GM21447 (cell line): Measurements from ENCODE around the gene NEU4.
"Not testable (repeated sequence)": the region's sequence is repeated elsewhere in the genome, so short reads cannot be mapped to it uniquely, and the experiment has no call there.

ENCODE experiments used
- ATAC-seq: cut with Tn5 transposase; IDR thresholded peaks from one replicate; pipeline ENCODE4 v1.9.1; 2021; ENCODE audit not compliant: unreplicated experiment

The NEU4 gene, protein sequence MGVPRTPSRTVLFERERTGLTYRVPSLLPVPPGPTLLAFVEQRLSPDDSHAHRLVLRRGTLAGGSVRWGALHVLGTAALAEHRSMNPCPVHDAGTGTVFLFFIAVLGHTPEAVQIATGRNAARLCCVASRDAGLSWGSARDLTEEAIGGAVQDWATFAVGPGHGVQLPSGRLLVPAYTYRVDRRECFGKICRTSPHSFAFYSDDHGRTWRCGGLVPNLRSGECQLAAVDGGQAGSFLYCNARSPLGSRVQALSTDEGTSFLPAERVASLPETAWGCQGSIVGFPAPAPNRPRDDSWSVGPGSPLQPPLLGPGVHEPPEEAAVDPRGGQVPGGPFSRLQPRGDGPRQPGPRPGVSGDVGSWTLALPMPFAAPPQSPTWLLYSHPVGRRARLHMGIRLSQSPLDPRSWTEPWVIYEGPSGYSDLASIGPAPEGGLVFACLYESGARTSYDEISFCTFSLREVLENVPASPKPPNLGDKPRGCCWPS

DNA sequence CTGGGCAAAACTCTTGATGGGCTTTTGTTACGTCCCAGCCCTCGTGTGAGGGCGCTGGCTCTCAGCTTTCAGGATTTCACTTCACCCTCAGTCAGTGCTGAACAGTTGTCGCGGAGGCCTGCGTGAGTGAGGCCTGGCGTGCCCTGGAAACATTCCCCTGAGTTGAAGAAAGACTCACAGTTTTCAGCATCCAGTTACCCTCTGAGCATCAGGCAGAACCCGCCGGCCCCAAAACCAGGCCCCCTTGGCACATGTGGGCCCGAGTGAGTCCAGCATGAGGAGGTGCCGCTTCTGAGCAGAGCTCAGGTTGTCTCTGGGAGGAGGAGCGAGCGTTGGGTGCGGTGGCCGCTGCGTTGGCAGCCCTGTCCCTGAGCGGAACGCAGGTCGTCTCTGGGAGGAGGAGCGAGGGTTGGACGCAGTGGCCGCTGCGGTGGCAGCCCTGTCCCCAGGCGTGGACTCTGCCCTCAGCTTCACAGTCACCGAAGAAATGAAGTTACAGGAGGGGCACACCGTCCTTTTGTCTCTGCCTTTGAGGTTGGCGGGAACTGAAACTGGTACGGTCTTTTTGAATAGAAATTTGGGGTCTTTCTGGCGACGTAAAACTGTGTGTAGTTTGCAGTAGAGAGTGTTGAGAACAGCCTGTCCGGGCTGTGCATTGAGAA is at the start of gene NEU4:
NEU4 (plus strand) TSS at position 473 of the 662 bp plus-strand sequence. CDS start 5,292 bp downstream, outside the sequence.
- no peak for ATAC-seq

DNA sequence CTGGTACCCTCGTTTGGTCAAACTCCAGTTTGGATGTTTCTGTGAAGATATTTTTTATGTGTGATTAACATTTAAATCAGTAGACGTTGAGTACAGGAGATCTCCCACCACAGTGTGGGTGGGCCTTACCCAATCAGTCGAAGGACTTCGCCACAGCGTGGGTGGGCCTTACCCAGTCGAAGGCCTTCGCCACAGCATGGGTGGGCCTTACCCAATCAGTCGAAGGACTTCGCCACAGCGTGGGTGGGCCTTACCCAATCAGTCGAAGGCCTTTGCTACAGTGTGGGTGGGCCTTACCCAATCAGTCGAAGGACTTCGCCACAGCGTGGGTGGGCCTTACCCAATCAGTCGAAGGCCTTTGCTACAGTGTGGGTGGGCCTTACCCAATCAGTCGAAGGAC is 49.1 kb upstream of the NEU4 start:
- ATAC-seq: not testable (repeated sequence)

DNA sequence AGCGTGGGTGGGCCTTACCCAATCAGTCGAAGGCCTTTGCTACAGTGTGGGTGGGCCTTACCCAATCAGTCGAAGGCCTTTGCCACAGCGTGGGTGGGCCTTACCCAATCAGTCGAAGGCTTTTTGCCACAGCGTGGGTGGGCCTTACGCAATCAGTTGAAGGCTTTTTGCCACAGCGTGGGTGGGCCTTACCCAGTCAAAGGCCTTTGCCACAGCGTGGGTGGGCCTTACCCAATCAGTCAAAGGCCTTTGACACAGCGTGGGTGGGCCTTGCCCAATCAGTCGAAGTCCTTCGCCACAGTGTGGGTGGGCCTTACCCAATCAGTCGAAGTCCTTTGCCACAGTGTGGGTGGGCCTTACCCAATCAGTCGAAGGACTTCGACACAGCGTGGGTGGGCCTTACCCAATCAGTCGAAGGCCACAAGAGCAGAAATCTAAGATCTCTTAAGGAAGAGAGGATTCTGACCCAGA is 48.7 kb upstream of the NEU4 start:
- ATAC-seq: no peak

DNA sequence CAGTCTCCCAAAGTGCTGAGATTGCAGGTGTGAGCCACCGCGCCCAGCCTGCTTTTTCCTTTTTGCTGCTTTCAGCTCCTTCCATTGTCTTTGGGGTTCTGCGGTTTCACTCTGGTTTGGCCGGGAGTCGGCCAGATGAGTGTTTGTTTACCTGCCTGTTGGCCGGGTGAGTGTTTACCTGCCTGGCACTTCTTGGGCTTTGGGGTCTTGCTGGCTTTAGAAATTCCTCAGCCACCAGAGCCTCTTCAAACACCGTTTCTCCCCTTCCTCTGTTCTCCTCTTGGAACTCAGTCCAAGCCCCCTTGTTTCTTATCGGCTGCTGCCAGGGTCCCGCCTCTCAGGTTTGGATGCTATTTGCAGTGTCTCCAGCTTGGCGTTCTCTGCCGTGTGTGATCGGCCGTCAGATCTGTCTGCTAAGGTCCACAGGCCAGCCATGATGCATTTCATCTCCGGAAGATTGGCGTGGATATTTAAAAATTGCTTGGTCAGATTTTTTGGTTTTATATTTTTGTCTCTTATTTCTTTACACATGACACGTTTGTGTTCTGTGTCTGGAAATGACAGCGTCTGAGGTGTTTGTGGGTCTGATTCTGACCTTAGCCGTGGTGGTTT is 46.6 kb upstream of the NEU4 start:
- ATAC-seq: no peak

DNA sequence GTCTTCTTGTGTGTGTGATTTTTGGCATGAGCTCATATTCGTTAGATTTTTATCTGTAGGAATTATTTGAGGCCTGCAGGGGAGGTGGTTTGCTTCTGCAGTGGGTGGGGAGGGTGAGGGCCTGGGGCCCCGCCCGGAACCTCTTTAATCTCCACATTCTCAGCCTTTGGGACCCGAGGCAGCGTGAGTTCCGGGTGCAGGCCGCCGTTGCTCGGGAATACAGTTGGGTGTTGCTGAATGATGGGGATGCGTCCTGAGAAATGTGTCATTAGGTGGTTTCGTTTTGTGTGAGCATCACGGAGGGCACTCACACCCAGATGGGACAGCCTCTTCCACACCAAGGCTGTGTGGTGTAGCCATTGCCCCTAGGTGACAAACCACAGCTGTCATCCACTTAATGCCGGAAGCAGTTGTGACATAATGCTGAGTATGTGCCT is 46.0 kb upstream of the NEU4 start:
- ATAC-seq: no peak

DNA sequence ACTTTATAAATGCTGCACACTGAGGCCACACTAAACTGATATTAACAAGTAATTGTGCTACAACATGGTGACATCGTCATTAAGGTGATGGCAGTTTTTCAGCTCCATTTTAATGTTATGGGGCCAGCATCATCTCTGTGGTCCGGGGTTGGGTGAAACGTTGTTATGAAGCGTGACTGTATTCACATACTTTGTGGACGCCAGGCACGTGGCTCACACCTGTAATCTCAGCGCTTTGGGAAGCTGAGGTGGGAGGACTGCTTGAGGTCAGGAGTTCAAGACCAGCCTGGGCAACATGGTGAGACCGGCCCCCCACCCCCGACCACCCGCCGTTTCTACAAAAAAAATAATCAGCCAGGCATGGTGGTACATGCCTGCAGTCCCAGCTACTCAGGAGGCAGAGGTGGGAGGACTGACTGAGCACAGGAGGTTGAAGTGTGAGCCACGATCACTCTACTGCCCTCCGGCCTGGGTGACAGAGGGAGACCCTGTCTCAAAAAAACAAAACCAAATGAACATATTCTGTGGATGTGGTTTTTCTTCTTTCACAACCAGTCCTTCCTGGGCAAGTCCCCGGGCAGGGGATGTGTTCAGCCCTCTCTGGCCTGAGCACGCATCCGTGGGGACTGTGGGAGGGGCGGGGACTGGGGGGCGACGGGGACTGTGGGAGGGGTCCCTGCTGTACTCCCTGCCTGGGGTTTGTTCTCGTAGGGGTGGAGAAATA is 45.3 kb upstream of the NEU4 start:
- no peak for ATAC-seq

DNA sequence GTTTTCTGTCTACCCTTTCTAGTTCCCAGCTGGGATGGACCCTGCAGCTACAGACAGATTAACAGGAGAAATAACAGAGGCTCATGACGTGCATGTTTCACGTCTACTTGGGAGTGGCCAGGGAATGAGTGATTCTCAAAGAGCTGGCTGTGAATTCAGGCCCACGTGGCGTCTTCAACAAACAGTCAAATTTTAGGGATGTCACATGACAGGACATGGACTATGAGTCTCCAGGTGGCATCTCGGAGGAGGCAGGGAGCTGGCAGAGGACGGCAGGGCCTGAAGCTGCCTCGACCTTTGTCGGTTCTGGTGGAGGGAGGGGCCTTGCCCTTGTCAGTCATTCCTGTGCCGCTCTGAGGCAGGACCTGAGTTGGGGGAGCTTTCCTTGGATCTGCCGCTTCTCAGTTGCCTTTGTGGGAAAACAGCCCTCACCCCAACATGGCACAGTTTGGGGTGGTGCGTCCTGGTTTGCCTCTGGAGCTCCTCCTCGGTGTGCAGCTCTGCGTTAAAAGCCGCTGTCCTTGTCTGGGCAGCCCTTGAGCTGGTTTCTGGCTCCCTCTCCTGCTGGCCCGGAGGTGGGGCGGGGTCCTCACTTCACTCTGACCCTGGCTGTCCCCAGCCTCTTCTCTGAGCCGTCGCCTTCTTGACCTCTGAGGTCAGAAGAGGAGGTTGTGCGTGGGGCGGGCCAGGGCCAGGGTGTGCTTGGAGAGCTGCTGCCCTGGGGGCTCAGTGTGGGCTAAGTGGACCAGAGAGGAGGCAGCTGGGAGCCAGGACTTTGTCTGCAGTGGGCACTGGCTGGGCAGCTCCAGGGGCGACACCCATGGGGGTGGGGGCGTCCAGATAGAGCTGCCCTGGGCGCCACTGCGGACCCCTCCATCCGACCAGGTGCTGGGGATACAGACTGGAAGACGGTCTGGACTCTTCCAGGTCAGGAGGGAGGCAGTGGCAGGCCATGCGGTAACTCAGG is 44.4 kb upstream of the NEU4 start:
- no peak for ATAC-seq

DNA sequence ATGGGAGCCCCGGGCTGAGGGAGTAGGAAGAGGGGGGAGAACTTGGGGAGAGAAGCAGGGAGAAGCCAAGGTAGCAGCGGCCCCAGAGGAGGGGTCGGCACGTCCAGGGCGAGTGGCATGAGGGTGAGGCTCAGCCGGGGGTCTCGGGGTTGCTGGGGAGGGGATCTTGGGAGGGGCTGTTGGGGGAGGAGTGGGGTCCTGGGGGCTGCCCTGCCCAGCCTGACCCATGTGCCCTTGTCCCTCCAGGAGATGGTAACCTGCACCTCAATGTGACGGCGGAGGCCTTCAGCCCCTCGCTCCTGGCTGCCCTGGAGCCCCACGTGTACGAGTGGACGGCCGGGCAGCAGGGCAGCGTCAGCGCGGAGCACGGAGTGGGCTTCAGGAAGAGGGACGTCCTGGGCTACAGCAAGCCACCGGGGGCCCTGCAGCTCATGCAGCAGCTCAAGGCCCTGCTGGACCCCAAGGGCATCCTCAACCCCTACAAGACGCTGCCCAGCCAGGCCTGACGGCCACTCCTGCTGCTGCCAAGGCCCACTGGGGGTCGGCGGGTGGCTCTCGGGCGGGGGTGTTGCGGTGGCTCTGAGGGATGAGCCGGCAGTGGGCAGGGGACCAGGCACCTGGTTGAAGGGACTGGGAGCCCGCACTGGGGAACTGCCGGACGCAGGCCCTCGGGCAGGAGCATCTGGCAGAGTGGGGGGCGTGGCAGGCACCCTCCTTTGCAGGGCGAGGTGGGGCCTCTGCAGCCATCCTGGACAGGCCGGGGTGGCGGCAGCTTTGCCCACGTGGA is 41.3 kb upstream of the NEU4 start:
- no peak for ATAC-seq

DNA sequence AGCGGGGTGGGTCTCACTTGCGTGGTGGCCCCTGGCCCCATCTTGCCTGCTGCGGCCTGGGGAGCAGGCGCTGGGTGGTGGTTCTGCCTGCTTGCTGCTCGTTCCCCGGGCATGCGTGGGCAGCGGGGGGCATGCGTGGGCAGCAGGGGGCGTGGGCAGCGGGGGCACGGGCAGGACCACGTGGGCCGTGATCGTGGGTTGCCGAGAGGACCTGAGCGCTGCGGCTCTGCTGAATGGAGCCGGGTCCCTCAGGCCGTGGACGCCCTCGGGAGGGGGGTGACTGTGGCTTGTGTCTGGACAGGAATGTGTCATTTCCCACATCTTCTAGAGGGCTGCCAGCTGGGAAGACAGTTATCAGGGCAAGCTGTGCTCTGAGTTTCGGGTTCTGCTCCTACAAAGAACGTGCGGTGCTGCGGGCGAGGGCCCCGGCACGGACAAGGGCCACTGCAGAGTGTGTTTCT is 40.7 kb upstream of the NEU4 start:
- ATAC-seq: no peak

DNA sequence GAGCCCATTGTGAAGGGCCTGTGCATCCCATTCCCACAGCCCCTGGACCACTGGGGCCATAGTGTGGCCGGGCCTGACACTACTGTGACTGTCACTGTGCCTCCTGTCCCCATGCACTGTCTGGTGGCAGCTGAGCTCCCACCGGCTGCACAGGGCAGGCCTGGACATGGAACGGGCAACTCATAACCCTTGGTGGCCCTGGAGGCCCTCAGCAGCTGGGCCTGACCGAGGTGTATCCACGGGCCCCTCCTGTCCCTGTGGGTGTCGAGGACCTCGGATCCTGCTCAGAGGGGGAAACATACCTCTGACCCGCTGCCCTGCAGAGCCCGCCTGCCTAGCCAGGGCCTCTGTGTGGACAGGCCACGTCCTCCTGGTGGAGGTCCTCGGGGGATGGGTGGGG is 40.1 kb upstream of the NEU4 start:
- no peak for ATAC-seq

DNA sequence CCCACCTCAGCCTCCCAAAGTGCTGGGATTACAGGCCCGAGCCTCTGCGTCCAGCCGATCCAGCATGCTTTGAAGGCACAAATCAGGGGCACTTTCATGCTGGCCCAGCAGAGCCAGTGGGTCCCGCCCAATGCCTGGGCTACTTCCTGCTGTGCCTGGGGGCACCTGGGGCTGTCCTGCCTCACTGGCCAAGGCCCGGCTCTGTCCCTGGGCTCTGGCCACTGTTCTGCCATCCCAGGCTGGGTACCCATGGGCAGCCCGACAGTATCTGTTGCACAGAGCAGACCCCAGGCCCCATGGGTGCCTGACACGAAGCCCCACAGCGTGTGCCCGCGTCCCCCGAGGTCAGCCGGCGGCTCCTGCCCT is 39.2 kb upstream of the NEU4 start:
- ATAC-seq: no peak

DNA sequence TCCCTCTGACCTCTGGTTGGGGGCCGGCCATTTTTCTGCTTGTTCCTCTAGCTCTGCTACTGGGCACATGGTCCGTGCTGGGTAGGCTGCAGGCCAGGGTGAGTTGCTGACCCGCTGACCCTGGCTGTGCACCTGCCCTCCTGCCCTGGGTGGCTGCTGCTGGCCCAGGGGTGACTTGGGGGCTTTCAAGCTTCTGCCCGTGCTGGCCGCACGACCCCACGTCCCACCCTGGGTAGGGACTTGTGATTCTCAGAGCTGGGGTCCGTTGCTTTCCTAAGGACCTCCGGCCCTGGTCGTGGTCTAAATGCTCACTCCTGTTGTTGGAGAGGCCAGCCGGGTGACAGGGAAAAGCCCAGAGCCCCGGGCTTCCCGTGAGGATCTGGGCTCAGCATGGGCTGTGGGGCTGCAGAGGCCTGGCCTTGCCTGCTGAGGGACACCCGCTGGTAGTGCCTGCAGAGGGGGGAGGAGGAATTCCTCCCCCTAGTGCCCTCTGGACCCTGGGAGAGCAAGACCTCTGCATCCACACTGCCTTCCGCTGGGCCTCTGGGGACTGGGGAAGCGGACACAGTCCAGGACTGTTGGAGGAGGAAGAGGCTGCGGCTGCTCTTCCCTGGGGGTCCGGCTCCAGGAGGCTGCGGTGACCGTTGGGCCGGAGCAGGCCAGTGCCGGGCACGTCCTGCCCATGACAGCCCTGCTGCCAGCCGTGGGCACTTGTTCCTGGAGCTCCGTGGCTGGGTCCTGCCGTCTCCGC is 38.6 kb upstream of the NEU4 start:
- no peak for ATAC-seq

DNA sequence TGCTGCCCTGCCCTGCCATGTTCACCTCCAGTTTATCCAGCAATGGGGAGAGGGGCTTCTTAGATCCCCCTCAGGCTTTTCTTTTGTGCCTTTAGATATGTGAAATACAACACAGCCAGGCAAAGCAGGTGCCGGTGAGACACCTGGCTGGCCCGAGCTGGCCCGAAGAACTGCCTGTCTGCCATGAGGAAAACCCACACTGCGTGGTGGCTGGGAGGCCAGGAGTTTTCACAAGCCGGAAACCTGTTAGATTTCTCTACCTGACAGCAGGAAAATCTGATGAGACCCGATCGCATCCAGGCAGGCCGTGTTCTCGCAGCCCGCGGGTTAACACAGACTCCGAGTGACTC is 38.1 kb upstream of the NEU4 start:
- no peak for ATAC-seq

DNA sequence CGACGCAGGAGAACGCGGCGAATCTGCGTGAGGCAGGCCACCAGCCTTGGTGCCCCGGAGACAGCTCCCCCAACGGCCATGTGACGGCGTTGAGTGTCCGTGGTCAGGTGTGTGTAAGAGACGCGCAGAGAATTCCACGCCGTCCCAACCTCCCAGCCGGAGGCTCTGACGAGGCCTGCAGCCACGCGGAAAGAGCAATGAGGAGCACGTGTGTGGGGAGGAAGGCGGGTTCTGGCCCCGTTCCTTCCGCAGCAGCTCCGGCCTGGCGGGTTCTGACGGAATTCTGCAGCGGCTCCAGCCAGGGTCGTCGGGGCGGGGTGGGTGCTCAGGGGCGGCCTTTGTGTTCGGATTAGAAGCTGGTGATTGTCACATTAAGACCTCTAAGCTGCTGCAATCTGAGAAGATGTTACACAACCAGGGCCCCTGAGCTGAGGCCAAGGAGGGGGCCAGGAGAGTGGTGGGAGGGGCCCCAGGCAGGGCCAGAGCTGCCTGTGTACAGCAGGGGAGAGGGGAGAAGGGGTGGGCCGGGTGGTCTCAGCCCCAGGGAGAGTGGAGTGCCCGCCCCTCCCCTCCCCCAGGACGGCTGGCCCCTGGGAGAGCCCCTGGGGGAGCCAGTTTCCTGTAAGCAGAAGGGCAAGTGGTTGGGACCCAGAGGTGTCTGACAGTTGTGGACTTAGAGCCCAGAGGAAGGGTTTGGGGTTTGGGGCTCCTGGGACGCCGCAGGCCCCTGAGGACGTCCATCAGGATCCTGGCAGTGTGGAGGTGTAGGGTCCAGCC is 37.5 kb upstream of the NEU4 start:
- ATAC-seq: no peak

DNA sequence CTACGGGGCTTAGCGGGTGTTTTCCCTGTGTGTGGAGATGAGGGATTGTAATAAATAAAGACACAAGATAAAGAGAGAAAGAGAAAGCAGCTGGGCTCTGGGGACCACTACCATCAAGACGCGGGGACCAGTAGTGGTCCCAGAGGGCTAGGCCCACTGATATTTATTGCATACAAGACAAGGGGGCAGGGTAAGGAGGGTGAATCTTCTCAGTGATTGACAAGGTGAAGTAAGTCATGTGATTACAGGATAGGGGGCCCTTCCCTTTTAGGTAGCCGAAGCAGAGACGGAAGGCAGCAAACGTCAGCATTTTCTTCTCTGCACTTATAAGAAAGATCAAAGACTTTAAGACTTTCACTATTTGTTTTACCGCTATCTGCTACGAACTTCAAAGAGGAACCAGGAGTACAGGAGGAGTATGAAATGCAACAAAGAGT is 36.9 kb upstream of the NEU4 start:
- no peak for ATAC-seq

DNA sequence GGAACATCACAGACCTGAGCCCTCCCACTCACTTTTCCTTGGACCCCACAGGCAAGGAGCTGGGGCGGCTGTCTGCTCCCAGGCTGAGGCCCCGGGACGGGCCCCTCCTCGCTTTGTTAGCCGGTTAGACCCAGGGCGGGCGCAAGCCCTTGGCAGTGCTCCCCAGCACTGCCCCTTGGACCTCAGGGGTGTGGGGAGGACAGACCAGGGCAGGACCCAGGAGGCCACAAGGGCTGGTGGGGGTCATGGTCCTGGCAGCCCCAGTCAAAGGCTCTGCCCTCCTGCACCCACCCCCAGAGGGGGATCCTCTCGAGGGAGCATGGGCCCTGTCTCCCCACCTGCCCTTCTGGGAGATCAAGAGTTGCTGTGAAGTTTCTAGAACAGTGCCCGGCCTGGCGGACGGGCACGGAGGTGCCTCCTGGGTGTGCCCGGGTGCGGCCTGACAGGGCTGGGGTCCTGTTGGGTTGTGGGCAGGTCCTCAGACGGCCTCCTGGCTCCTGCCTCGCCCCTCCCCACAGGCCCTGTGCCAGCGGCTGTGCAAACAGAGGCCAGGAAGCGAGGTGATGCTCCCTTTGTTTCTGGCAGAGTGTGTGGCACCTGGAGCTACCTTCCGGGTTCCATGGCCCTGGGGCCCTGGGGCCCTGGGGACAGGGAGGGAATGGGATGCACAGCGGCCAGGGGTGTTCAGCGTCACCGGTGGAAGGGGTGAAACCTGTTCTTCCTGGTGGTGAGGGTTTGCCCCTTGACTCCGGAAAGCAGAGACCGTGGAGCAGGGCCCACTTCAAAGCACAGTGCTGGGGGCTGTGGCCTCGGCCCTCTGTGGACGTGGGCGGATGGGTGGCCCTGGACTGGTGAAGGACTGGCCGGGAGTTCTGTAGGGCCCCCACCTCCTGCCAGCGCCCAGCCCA is 35.2 kb upstream of the NEU4 start:
- no peak for ATAC-seq
